A673 (cell line): ENCODE measurements around the gene UFD1. TPM values are rescaled to one million over a fixed set of nuclear protein-coding genes. Genes with fewer than 3 reads are reported as not detected.

Experiments
- BruUV-seq: library from RNA; stranded (reverse); fragments of 400-500 nt; replicated peaks from 2 replicates; lab custom pipeline; 2021; lab: Mats Ljungman, UMichigan
- CTCF ChIA-PET: fragments of 300-600 bp; sonication (Branson Sonifier 250); formaldehyde crosslinking; loops from one replicate; lab custom pipeline; 2022; ENCODE audit warnings: antibody characterized with exemption; lab: Charles Lee
- POLR2A ChIA-PET: fragments of 300-600 bp; sonication (Branson Sonifier 250); formaldehyde crosslinking; loops from one replicate; lab custom pipeline; 2022; ENCODE audit warnings: antibody characterized with exemption; ENCODE audit not compliant: low non-redundant PET; lab: Charles Lee
- DNase-seq: peaks from one replicate; pipeline ENCODE4 v3.0.0-alpha.2; 2015; ENCODE audit warnings: low spot score
- H3K27ac ChIP-seq: fragments of 200-600 bp; sonication (generic); 2 replicates; pipeline ENCODE4 v1.5.1; 2016; ENCODE audit warnings: mixed run types, low read depth, mild to moderate bottlenecking, mixed read lengths, antibody characterized with exemption, low read length; ENCODE audit not compliant: poor library complexity, severe bottlenecking
- H3K27me3 ChIP-seq: fragments of 200-600 bp; sonication (generic); replicated peaks from 2 replicates; pipeline ENCODE4 v1.6.1; 2017; ENCODE audit warnings: mixed run types, low read depth, mild to moderate bottlenecking, mixed read lengths, antibody characterized with exemption, low read length; ENCODE audit not compliant: insufficient read depth, poor library complexity
- H3K36me3 ChIP-seq: fragments of 200-600 bp; sonication (generic); 2 replicates; pipeline ENCODE4 v1.6.1; 2016; ENCODE audit warnings: mixed run types, mild to moderate bottlenecking, mixed read lengths, antibody characterized with exemption, low read length; ENCODE audit not compliant: insufficient read depth, poor library complexity, severe bottlenecking
- H3K4me1 ChIP-seq: fragments of 200-600 bp; sonication (generic); 2 replicates; pipeline ENCODE4 v1.6.1; 2017; ENCODE audit warnings: mixed run types, mild to moderate bottlenecking, mixed read lengths, antibody characterized with exemption, low read length; ENCODE audit not compliant: insufficient read depth, poor library complexity, severe bottlenecking
- H3K4me3 ChIP-seq: fragments of 200-600 bp; sonication (generic); 2 replicates; pipeline ENCODE4 v1.5.1; 2016; ENCODE audit warnings: low read depth, mixed run types, mild to moderate bottlenecking, mixed read lengths, low read length; ENCODE audit not compliant: poor library complexity, severe bottlenecking
- H3K9me3 ChIP-seq: fragments of 200-600 bp; sonication (generic); 2 replicates; pipeline ENCODE4 v1.6.1; 2016; ENCODE audit warnings: mixed run types, low read depth, mild to moderate bottlenecking, mixed read lengths, antibody characterized with exemption, low read length; ENCODE audit not compliant: poor library complexity, severe bottlenecking
- CTCF ChIP-seq: fragments of 300-800, 200-600 bp; sonication (generic); conservative IDR thresholded peaks from 2 replicates; pipeline ENCODE4 v1.5.1; 2017; ENCODE audit warnings: low read depth, mild to moderate bottlenecking, antibody characterized with exemption, low read length, moderate library complexity, mixed read lengths
- EZH2 ChIP-seq: fragments of 200-600 bp; sonication (generic); IDR thresholded peaks from 2 replicates; pipeline ENCODE4 v1.6.1; 2017; ENCODE audit warnings: borderline replicate concordance, low read depth, mild to moderate bottlenecking, mixed read lengths, antibody characterized with exemption, low read length; ENCODE audit not compliant: poor library complexity, severe bottlenecking
- intact Hi-C: fragments of 100-400 bp; cut with micrococcal nuclease; formaldehyde crosslinking; loops from one replicate; pipeline ENCODE4 v1.10.0; 2022; ENCODE audit not compliant: unreplicated experiment
- total RNA-seq: library from RNA; stranded (reverse); gene quantifications from 2 replicates; pipeline ENCODE4 v1.2.3, GENCODE V29; 2021

Gene UFD1
- total RNA-seq, 1 experiment from 2014 or later = 195 TPM

- Histone ChIP-seq H3K4me1 (no peaks in the 10 kb centered on the region), H3K27ac (no peak overlapping the region), H3K9me3 (no peaks in the 10 kb centered on the region), H3K4me3 (no peak overlapping the region), H3K36me3 (peaks cover 3% of the 10 kb centered on the region), H3K27me3 (no peaks in the 10 kb centered on the region)
- ChIA-PET CTCF (no interaction called here), POLR2A (no interaction called here)
- no TSS peak for BruUV-seq
- DNase-seq = no peak
- TF ChIP-seq CTCF (no peak), EZH2 (no peak)
- intact Hi-C loops = no loop called here
Observed at GRCh38 chr22:19422440-19423301, 56.3 kb downstream of the UFD1 start.

GRCh38 chr22:19420321-19420720 lies 58.7 kb downstream of the UFD1 start:
- CTCF ChIA-PET = interaction anchor here (0.7 kb wide), 1 partner anchor 380 kb away, joined by 7 read pairs; no protein-coding TSS in a partner anchor
- H3K4me3 ChIP-seq = no peak overlapping the region
- no peak for TF ChIP-seq EZH2
- TF ChIP-seq CTCF = no peak
- intact Hi-C loops = no loop called here
- no peaks in the 10 kb centered on the region for H3K9me3 ChIP-seq
- POLR2A ChIA-PET = interaction anchor here (0.9 kb wide), 1 partner anchor 341 kb away, joined by 12 read pairs; no protein-coding TSS in a partner anchor
- no peaks in the 10 kb centered on the region for H3K27me3 ChIP-seq
- BruUV-seq = no TSS peak
- H3K4me1 ChIP-seq = no peaks in the 10 kb centered on the region
- H3K27ac ChIP-seq = no peak overlapping the region
- DNase-seq = no peak
- peaks cover 3% of the 10 kb centered on the region for H3K36me3 ChIP-seq

GRCh38 chr22:19419464-19420178 lies 59.4 kb downstream of the UFD1 start:
- H3K36me3 ChIP-seq = peaks cover under 1% of the 10 kb centered on the region
- no TSS peak for BruUV-seq
- no peaks in the 10 kb centered on the region for H3K4me1 ChIP-seq
- TF ChIP-seq CTCF (no peak), EZH2 (no peak)
- ChIA-PET CTCF (no interaction called here), POLR2A (no interaction called here)
- intact Hi-C loops = no loop called here
- H3K27ac ChIP-seq = no peak overlapping the region
- H3K4me3 ChIP-seq = no peak overlapping the region
- no peak for DNase-seq
- no peaks in the 10 kb centered on the region for H3K27me3 ChIP-seq
- no peaks in the 10 kb centered on the region for H3K9me3 ChIP-seq
